ENCODE results near the gene OXA1L. TPM values are rescaled to one million over a fixed set of nuclear protein-coding genes. Genes with fewer than 3 reads are reported as not detected.
"Not testable (repeated sequence)": the region's sequence is repeated elsewhere in the genome, so short reads cannot be mapped to it uniquely, and the experiment has no call there.

Gene OXA1L
- total RNA-seq, 1 donor from 2014 or later, result 121 TPM

DNA sequence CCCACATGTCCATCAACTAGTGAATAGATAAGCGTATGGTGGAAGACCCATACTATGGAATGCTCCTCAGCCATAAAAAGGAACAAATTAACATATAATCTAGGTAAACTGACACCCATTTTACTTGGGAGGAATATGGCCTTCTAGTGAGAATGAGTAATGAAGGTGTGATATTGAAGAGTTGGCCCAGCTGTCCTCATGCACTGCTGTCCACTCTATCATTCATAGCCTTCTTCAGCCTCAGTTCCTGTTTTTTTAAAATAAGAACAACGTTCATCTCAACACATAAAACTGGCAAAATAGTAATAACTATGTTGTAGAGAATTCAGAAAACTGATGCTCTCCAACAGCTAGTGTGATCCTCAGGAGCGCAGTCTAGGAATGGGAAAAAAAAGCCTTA, 26.5 kb upstream of the OXA1L start:
- Mint-ChIP-seq H3K9me3 (peaks cover 8% of the 10 kb centered on the region), H3K4me3 (no peak overlapping the region), H3K4me1 (no peaks in the 10 kb centered on the region), H3K36me3 (ENCODE audit: low read depth) (no peaks in the 10 kb centered on the region), H3K27ac (ENCODE audit: unreplicated experiment) (no peak overlapping the region), H3K27me3 (ENCODE audit: low read depth) (no peaks in the 10 kb centered on the region)
- no peak for DNase-seq (ENCODE audit: low read depth, low spot score)
- TF ChIP-seq, protein P1, sequence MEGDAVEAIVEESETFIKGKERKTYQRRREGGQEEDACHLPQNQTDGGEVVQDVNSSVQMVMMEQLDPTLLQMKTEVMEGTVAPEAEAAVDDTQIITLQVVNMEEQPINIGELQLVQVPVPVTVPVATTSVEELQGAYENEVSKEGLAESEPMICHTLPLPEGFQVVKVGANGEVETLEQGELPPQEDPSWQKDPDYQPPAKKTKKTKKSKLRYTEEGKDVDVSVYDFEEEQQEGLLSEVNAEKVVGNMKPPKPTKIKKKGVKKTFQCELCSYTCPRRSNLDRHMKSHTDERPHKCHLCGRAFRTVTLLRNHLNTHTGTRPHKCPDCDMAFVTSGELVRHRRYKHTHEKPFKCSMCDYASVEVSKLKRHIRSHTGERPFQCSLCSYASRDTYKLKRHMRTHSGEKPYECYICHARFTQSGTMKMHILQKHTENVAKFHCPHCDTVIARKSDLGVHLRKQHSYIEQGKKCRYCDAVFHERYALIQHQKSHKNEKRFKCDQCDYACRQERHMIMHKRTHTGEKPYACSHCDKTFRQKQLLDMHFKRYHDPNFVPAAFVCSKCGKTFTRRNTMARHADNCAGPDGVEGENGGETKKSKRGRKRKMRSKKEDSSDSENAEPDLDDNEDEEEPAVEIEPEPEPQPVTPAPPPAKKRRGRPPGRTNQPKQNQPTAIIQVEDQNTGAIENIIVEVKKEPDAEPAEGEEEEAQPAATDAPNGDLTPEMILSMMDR (conservative IDR thresholded peaks at IDR 0.05), result no peak

DNA sequence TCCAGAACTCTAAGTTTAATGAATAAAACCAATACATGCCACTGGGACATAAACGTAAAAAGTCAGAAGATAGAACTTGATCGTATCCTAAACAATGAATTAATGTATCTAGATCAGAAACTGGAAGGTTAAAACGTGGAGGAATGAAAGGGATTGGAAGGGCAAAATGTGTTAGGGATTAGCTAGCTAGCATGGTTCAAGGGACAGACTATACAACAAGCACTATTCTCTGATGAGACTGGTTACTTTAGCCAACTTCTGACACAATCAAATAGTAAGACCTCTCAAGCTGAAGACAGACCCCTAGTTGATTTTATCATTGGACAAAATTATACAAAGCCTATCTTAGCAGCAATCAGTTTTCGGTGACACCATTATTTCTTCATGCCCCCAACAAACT, 18.7 kb upstream of the OXA1L start:
- H3K9me3 Mint-ChIP-seq, result no peaks in the 10 kb centered on the region
- TF ChIP-seq, protein P1 (conservative IDR thresholded peaks at IDR 0.05), result no peak
- H3K27me3 Mint-ChIP-seq (ENCODE audit: low read depth), result peaks cover 3% of the 10 kb centered on the region

GRCh38 chr14:22748206-22748605, 18.3 kb upstream of the OXA1L start:
- Mint-ChIP-seq H3K4me1 (peaks cover 6% of the 10 kb centered on the region), H3K27me3 (ENCODE audit: low read depth) (peaks cover 3% of the 10 kb centered on the region), H3K36me3 (ENCODE audit: low read depth) (no peaks in the 10 kb centered on the region), H3K4me3 (no peak overlapping the region), H3K9me3 (no peaks in the 10 kb centered on the region), H3K27ac (ENCODE audit: unreplicated experiment) (no peak overlapping the region)
- no peak for DNase-seq (ENCODE audit: low read depth, low spot score)
- TF ChIP-seq, protein P1 (conservative IDR thresholded peaks at IDR 0.05), result no peak

More for the DNA sequence above, 18.7 kb upstream of the OXA1L start:
- Mint-ChIP-seq H3K36me3 (ENCODE audit: low read depth) (no peaks in the 10 kb centered on the region), H3K27ac (ENCODE audit: unreplicated experiment) (no peak overlapping the region), H3K4me1 (peaks cover 6% of the 10 kb centered on the region), H3K4me3 (no peak overlapping the region)
- DNase-seq (ENCODE audit: low read depth, low spot score), result no peak

DNA sequence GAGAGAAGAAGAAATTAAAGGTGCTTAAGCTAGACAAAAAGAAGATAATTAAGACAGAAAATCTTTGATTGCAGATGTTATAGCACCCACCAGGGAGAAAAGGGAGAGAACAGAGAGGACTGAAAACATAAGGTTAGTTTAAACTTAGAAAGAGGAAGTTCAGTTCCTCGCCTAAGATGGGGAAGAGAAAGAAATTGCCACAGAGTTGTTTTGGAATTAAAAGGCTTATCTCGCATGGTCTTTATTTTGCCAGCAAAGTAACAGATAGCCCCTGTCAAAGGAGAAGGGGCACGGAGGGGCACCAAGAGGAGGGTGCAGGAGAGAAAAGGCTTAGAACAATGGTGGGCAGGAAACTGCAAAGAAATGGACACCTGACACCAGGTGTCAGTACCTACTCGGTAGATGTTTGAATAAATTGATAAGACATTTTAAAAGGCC, 17.8 kb upstream of the OXA1L start:
- H3K27me3 Mint-ChIP-seq (ENCODE audit: low read depth), result peaks cover 3% of the 10 kb centered on the region
- no peak overlapping the region for H3K4me3 Mint-ChIP-seq
- TF ChIP-seq, protein P1 (conservative IDR thresholded peaks at IDR 0.05), result no peak
- peaks cover 6% of the 10 kb centered on the region for H3K4me1 Mint-ChIP-seq
- DNase-seq (ENCODE audit: low read depth, low spot score), result no peak
- H3K36me3 Mint-ChIP-seq (ENCODE audit: low read depth), result no peaks in the 10 kb centered on the region
- H3K9me3 Mint-ChIP-seq, result no peaks in the 10 kb centered on the region
- no peak overlapping the region for H3K27ac Mint-ChIP-seq (ENCODE audit: unreplicated experiment)

GRCh38 chr14:22752422-22752821, 14.1 kb upstream of the OXA1L start:
- no peak overlapping the region for H3K27ac Mint-ChIP-seq (ENCODE audit: unreplicated experiment)
- no peaks in the 10 kb centered on the region for H3K36me3 Mint-ChIP-seq (ENCODE audit: low read depth)
- no peak overlapping the region for H3K4me3 Mint-ChIP-seq
- DNase-seq (ENCODE audit: low read depth, low spot score), result no peak
- TF ChIP-seq, protein P1 (conservative IDR thresholded peaks at IDR 0.05), result no peak
- no peaks in the 10 kb centered on the region for H3K9me3 Mint-ChIP-seq
- peaks cover 6% of the 10 kb centered on the region for H3K4me1 Mint-ChIP-seq
- H3K27me3 Mint-ChIP-seq (ENCODE audit: low read depth), result peaks cover 3% of the 10 kb centered on the region

DNA sequence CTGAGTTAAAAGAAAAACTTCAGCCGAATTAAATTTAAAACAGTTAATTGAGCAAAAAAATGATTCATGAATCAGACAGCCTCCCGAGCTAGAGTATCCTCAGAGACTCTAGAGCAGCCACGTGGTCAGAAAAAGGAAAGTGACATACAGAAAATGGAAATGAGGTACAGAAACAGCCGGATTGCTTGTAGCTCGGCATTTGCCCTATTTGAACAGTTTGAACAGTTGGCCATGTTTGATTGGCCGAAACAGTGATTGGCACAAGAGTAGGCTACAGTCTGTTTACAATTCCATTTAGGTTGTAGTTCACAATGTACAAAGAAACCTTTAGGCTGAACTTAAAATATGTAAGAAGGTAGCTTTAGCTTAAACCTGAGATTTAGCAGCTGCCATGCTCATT, 12.9 kb upstream of the OXA1L start:
- Mint-ChIP-seq H3K27ac (ENCODE audit: unreplicated experiment) (no peak overlapping the region), H3K36me3 (ENCODE audit: low read depth) (no peaks in the 10 kb centered on the region), H3K4me3 (no peak overlapping the region), H3K4me1 (peaks cover 1% of the 10 kb centered on the region), H3K27me3 (ENCODE audit: low read depth) (peaks cover 3% of the 10 kb centered on the region), H3K9me3 (no peaks in the 10 kb centered on the region)
- TF ChIP-seq, protein P1 (conservative IDR thresholded peaks at IDR 0.05), result no peak
- DNase-seq (ENCODE audit: low read depth, low spot score), result no peak

DNA sequence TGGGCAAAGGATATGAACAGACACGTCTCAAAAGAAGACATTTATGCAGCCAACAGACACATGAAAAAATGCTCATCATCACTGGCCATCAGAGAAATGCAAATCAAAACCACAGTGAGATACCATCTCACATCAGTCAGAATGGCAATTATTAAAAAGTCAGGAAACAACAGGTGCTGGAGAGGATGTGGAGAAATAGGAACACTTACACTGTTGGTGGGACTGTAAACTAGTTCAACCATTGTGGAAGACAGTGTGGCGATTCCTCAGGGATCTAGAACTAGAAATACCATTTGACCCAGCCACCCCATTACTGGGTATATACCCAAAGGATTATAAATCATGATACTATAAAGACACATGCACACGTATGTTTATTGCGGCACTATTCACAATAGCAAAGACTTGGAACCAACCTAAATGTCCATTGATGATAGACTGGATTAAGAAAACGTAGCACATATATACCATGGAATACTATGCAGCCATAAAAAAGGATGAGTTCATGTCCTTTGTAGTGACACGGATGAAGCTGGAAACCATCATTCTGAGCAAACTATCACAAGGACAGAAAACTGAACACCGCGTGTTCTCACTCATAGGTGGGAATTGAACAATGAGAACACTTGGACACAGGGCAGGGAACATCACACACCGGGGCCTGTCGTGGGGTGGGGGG, 8.4 kb upstream of the OXA1L start:
- H3K27ac Mint-ChIP-seq (ENCODE audit: unreplicated experiment); H3K4me1 Mint-ChIP-seq; DNase-seq (ENCODE audit: low read depth, low spot score); H3K27me3 Mint-ChIP-seq (ENCODE audit: low read depth); H3K4me3 Mint-ChIP-seq; H3K9me3 Mint-ChIP-seq: not testable (repeated sequence)
- H3K36me3 Mint-ChIP-seq (ENCODE audit: low read depth), result peaks cover 19% of the 10 kb centered on the region
